Measurements from ENCODE around the gene THNSL1. TPM values are rescaled to one million over a fixed set of nuclear protein-coding genes. Genes with fewer than 3 reads are reported as not detected.

THNSL1 gene
- total and polyA plus RNA-seq, 4 donors = 2.0 to 8.6 (median 2.9) TPM

DNA sequence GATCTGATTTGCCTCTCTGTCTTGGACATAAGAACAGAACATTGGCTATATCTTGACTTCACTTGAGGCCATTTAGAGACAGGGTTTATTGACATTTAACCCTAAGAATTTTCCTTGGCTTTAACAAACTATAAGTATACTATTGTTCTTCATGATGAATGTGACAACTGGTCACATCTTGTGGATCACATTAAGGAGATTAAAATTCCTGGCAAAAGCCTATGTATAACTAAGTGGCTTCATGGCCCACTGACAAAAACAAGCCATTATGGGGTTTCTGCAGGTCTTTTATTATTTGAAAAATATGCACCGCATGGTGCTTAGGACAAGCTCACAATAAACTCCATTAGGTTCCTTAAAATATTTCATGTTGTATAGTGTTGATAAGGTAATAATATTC, 54.8 kb downstream of the THNSL1 start:
- Histone ChIP-seq H3K4me3 (no peak overlapping the region), H3K9ac (ENCODE audit: insufficient read depth in 1 of 2, low read length in 2 of 2) (no peak overlapping the region), H3K36me3 (ENCODE audit: control insufficient read depth in 4 of 4, insufficient read depth in 4 of 4, low read length in 4 of 4) (no peaks in the 10 kb centered on the region), H3K4me1 (ENCODE audit: control insufficient read depth in 5 of 5, insufficient read depth in 5 of 5, low read length in 5 of 5) (no peaks in the 10 kb centered on the region), H3K27me3 (ENCODE audit: control insufficient read depth in 3 of 3, insufficient read depth in 3 of 3, low read length in 2 of 3) (no peaks in the 10 kb centered on the region), H3K27ac (ENCODE audit: low read depth in 1 of 2, low read length in 1 of 2) (no peak overlapping the region), H3K9me3 (ENCODE audit: control insufficient read depth in 4 of 4, insufficient read depth in 3 of 4, low read length in 3 of 4) (no peaks in the 10 kb centered on the region)
- TF ChIP-seq CTCF (IDR thresholded peaks at IDR 0.05; ENCODE audit: control extremely low read depth, extremely low read depth) = no peak
- ATAC-seq (ENCODE audit: insufficient read depth, low FRiP score) (no peak), DNase-seq (no peak)
- 95 to 97% methylated on average over 1 of the region's 1 CpG for WGBS, 2 donors

DNA sequence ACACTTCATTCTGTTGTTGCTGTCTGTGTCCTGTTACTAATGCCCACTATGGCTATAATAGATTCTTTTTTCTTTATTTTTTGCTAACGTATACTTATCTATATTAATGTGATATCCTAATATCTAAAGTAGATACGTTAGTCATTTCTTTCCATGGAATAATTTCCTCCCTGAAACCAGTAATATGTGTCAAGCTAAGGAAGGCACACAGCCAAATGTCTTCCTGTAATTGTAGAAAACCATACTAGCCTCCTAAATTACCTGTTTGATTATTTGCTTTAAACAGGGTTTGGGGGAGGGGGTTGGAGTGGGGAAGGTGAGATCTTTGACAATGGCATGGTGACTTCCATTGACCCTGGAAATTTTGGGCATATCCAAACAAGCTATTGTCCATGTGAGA, 56.4 kb downstream of the THNSL1 start:
- DNase-seq (no peak), ATAC-seq (ENCODE audit: insufficient read depth, low FRiP score) (no peak)
- Histone ChIP-seq H3K4me1 (ENCODE audit: control insufficient read depth in 5 of 5, insufficient read depth in 5 of 5, low read length in 5 of 5) (no peaks in the 10 kb centered on the region), H3K27ac (ENCODE audit: low read depth in 1 of 2, low read length in 1 of 2) (no peak overlapping the region), H3K27me3 (ENCODE audit: control insufficient read depth in 3 of 3, insufficient read depth in 3 of 3, low read length in 2 of 3) (no peaks in the 10 kb centered on the region), H3K4me3 (no peak overlapping the region), H3K9ac (ENCODE audit: insufficient read depth in 1 of 2, low read length in 2 of 2) (no peak overlapping the region), H3K9me3 (ENCODE audit: control insufficient read depth in 4 of 4, insufficient read depth in 3 of 4, low read length in 3 of 4) (no peaks in the 10 kb centered on the region), H3K36me3 (ENCODE audit: control insufficient read depth in 4 of 4, insufficient read depth in 4 of 4, low read length in 4 of 4) (no peaks in the 10 kb centered on the region)
- TF ChIP-seq CTCF (IDR thresholded peaks at IDR 0.05; ENCODE audit: control extremely low read depth, extremely low read depth) = no peak
- WGBS, 2 donors = 53 to 77% methylated on average over 2 of the region's 2 CpGs

DNA sequence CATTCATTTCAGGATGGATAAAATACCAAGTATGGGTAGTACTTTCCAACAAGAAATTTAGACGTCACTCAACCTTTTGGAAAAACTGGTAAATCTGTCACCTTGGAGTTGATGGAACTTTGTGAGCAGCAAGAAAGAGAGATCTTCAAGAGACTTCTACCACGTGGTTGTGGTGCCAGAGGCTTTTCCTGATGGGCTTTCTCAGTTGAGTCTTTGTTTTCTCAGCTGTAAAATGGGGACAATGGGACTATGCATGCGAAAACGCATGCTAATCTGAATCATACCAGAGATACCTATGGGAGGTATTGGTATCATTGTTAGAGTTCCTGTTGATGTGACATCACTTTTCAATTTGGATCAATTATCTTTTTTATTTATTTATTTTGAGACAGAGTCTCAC, 59.4 kb downstream of the THNSL1 start:
- Histone ChIP-seq H3K27me3 (ENCODE audit: control insufficient read depth in 3 of 3, insufficient read depth in 3 of 3, low read length in 2 of 3) (no peaks in the 10 kb centered on the region), H3K9ac (ENCODE audit: insufficient read depth in 1 of 2, low read length in 2 of 2) (no peak overlapping the region), H3K36me3 (ENCODE audit: control insufficient read depth in 4 of 4, insufficient read depth in 4 of 4, low read length in 4 of 4) (no peaks in the 10 kb centered on the region), H3K4me3 (no peak overlapping the region), H3K4me1 (ENCODE audit: control insufficient read depth in 5 of 5, insufficient read depth in 5 of 5, low read length in 5 of 5) (peaks cover 0 to 1% (median 0%) of the 10 kb centered on the region in 5 donors), H3K27ac (ENCODE audit: low read depth in 1 of 2, low read length in 1 of 2) (no peak overlapping the region), H3K9me3 (ENCODE audit: control insufficient read depth in 4 of 4, insufficient read depth in 3 of 4, low read length in 3 of 4) (no peaks in the 10 kb centered on the region)
- ATAC-seq (ENCODE audit: insufficient read depth, low FRiP score) (no peak), DNase-seq (no peak)
- TF ChIP-seq CTCF (IDR thresholded peaks at IDR 0.05; ENCODE audit: control extremely low read depth, extremely low read depth) = no peak
- WGBS, 2 donors = 87% methylated on average over 4 of the region's 4 CpGs

Other genes with a start within 250 kb of the THNSL1 start
- 10 to 100 TPM in 1 of 2 donors, 1 to 10 TPM in 1; 4.0 to 12.5 TPM for gene PRTFDC1, start 64.0 kb upstream of the THNSL1 start, total RNA-seq
- 1 to 10 TPM; 1.6 to 2.1 TPM for gene PRTFDC1, start 64.0 kb upstream of the THNSL1 start, polyA plus RNA-seq
- 10 to 100 TPM; 13.7 to 17.8 TPM for gene ENKUR, start 454 bp upstream of the THNSL1 start, total RNA-seq
- 10 to 100 TPM in 1 of 2 donors, 1 to 10 TPM in 1; 9.9 to 12.0 TPM for gene ENKUR, start 454 bp upstream of the THNSL1 start, polyA plus RNA-seq
- under 1 TPM in 1 of 2 donors, not detected in 1; 0.97 TPM for gene GPR158, start 158.4 kb downstream of the THNSL1 start, total RNA-seq
- under 1 TPM in 1 of 2 donors, not detected in 1; 0.02 TPM for gene GPR158, start 158.4 kb downstream of the THNSL1 start, polyA plus RNA-seq

All from lung (tissue), 12 donors.